Measurements from ENCODE around the gene ARID4B.
"Not testable (repeated sequence)": the region's sequence is repeated elsewhere in the genome, so short reads cannot be mapped to it uniquely, and the experiment has no call there.

DNA sequence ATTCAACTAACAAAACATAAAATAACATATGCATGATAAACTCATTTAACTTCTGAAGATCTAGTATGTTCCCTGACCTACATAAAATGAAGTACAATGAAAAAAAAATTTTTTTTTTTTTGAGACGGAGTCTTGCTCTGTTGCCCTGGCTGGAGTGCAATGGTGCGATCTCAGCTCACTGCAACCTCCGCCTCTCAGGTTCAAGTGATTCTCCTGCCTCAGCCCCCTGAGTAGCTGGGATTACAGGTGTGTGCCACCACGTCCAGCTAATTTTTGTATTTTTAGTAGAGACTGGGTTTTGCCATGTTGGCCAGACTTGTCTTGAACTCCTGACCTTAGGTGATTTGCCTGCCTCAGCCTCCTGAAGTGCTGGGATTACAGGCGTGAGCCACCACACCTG lies 125.5 kb downstream of the ARID4B start:
- TF ChIP-seq, protein P1, sequence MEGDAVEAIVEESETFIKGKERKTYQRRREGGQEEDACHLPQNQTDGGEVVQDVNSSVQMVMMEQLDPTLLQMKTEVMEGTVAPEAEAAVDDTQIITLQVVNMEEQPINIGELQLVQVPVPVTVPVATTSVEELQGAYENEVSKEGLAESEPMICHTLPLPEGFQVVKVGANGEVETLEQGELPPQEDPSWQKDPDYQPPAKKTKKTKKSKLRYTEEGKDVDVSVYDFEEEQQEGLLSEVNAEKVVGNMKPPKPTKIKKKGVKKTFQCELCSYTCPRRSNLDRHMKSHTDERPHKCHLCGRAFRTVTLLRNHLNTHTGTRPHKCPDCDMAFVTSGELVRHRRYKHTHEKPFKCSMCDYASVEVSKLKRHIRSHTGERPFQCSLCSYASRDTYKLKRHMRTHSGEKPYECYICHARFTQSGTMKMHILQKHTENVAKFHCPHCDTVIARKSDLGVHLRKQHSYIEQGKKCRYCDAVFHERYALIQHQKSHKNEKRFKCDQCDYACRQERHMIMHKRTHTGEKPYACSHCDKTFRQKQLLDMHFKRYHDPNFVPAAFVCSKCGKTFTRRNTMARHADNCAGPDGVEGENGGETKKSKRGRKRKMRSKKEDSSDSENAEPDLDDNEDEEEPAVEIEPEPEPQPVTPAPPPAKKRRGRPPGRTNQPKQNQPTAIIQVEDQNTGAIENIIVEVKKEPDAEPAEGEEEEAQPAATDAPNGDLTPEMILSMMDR (conservative IDR thresholded peaks at IDR 0.05; ENCODE audit: low read depth, low read length), result not testable (repeated sequence)
- not testable (repeated sequence) for TF ChIP-seq EZH2 (IDR thresholded peaks at IDR 0.05; ENCODE audit: low read length, unreplicated experiment); EZH2phosphoT487 (IDR thresholded peaks at IDR 0.05; ENCODE audit: borderline replicate concordance, low read length)
